GM13976 (cell line): ENCODE measurements around the gene KLF1.
A peak's percentile ranks its signal among the peaks of the same experiment; 100 is the strongest.

ENCODE experiments used
- DNase-seq: peaks from one replicate; pipeline ENCODE4 v3.0.0; 2012; ENCODE audit warnings: low spot score
- in situ Hi-C: fragments of 300-500 bp; cut with MboI; formaldehyde crosslinking; loops from one replicate; pipeline ENCODE4 v1.12.0; 2022; ENCODE audit warnings: low sequenced_read_pairs, mixed read lengths, inconsistent platforms; ENCODE audit not compliant: unreplicated experiment
- TF ChIP-seq, protein P1 (sequence below): IDR thresholded peaks from 2 replicates; pipeline ENCODE4 v1.5.1; 2012; ENCODE audit warnings: borderline replicate concordance, mild to moderate bottlenecking; ENCODE audit not compliant: insufficient read depth; ENCODE audit errors: extremely low read depth, missing control alignments, control extremely low read depth

The KLF1 gene

DNA sequence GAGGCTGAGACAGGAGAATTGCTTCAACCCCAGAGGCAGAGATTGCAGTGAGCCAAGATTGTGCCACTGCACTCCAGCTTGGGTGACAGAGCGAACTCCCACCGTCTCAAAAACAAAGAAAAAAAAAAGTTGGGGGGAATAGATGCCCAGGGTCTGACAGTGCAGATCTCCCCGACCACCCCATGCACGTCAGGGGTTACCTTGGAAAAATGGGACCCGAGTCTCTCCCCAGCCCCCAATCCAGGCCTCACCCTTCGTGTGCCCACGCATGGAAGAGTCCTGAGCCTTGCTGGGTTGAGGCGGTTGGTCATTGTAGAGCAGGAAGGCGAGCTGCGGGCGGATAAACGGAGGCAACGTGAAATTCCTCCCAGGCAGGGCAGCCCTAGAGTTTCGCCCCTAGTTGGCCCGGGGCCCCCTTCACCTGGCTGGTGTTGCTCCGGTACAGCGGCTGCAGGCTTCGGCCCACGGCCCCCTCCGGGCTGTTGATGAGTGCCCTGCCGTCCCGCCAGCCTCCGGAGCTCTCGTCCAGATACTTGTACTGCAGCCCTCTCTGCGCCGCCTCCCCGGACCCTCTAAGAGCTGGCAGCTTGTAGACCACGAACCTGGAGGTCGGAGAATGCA is 6.3 kb downstream of the KLF1 start:
- no peak for DNase-seq
- in situ Hi-C loops: no loop called here
- TF ChIP-seq, protein P1, sequence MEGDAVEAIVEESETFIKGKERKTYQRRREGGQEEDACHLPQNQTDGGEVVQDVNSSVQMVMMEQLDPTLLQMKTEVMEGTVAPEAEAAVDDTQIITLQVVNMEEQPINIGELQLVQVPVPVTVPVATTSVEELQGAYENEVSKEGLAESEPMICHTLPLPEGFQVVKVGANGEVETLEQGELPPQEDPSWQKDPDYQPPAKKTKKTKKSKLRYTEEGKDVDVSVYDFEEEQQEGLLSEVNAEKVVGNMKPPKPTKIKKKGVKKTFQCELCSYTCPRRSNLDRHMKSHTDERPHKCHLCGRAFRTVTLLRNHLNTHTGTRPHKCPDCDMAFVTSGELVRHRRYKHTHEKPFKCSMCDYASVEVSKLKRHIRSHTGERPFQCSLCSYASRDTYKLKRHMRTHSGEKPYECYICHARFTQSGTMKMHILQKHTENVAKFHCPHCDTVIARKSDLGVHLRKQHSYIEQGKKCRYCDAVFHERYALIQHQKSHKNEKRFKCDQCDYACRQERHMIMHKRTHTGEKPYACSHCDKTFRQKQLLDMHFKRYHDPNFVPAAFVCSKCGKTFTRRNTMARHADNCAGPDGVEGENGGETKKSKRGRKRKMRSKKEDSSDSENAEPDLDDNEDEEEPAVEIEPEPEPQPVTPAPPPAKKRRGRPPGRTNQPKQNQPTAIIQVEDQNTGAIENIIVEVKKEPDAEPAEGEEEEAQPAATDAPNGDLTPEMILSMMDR: no peak

DNA sequence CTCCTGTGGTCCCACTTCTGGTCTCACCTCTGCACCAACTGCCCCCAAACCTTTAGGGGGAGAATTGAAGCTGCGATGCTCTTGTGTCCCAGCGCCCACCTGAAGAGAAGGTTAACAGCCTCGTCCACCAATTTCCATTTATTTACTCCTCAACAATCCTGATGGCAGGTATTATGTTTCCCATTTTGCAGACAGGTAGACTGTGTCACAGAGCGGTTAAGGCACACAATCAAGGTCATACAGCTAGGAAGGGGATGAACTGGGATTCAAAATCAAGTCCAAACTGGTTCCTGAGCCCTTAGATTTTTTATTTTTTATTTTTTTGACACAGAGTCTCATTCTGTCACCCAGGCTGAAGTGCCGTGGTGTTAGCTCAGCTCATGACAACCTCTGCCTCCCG is 11.9 kb downstream of the KLF1 start:
- in situ Hi-C loops: no loop called here
- DNase-seq: no peak
- TF ChIP-seq, protein P1: no peak

DNA sequence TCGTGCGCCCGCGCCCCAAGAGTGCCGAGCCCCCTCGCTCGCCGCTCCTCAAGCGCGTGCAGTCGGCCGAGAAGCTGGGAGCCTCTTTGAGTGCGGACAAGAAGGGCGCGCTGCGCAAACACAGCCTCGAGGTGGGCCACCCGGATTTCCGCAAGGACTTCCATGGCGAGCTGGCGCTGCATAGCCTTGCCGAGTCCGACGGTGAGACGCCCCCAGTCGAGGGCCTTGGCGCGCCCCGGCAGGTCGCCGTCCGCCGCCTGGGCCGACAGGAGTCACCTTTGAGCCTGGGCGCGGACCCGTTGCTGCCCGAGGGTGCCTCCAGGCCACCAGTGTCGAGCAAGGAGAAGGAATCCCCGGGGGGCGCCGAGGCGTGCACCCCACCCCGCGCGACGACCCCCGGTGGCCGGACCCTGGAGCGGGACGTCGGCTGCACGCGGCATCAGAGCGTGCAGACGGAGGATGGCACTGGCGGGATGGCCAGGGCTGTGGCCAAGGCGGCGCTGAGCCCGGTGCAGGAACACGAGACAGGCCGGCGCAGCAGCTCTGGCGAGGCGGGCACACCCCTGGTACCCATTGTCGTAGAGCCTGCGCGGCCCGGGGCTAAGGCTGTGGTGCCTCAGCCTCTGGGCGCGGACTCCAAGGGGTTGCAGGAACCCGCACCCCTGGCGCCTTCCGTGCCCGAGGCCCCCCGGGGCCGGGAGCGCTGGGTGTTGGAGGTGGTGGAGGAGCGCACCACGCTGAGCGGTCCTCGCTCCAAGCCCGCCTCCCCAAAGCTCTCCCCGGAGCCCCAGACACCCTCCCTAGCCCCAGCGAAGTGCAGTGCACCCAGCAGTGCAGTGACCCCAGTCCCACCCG is 12.9 kb downstream of the KLF1 start:
- no peak for DNase-seq
- in situ Hi-C loops: no loop called here
- TF ChIP-seq, protein P1: no peak

DNA sequence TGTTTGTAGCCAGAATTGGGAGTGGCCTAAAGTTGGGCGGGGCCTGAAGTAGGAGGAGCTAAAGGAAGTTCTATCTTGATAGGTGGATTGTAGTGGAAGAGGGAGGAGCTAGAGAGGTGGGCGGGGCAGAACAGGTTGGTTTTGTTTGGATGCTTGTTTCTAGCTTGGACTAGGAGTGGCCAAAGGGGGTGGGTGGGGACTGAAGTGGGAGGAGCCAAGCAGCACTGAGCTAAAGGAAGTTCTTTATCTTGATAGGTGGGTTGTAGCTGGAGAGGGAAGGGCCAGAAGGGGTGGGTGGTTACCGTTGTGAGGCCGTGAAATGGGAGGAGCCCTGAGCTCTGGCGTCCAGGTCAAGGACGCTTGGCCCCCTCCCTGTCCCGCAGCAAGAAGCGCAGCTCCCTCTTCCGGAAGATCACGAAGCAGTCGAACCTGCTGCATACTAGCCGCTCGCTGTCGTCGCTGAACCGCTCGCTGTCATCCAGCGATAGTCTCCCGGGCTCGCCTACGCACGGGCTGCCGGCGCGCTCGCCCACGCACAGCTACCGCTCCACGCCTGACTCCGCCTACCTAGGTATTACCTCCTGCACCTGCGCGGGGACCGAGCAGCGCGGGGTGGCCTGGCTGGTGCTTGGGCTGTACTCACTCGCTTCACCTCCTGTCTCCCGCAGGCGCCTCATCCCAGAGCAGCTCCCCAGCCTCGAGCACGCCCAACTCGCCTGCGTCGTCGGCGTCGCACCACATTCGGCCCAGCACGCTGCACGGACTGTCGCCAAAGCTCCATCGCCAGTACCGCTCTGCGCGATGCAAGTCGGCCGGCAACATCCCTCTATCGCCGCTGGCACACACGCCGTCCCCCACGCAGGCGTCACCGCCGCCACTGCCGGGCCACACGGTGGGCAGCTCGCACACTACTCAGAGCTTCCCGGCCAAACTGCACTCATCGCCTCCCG is 13.8 kb downstream of the KLF1 start:
- TF ChIP-seq, protein P1: peak; percentile 2
- DNase-seq: peak; percentile 79
- in situ Hi-C loops: no loop called here

DNA sequence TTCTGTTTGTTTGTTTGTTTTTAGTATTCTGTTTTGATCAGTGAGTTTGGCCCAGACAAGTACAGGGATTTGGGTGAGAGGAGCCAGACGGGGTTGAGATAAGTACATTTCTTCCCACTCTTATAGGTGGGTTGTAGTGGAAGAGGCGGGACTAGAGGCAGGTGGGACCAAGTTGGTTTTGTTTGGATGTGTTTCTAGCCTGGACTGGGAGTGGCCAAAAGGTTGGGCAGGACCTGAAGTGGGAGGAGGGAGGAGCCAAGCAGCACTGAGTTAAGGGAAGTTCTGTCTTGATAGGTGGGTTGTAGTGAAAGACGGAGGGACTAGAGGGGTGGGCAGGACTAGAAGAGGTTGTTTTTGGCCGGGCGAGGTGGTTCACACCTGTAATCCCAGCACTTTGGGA is 14.7 kb downstream of the KLF1 start:
- TF ChIP-seq, protein P1: no peak
- no peak for DNase-seq
- in situ Hi-C loops: no loop called here

DNA sequence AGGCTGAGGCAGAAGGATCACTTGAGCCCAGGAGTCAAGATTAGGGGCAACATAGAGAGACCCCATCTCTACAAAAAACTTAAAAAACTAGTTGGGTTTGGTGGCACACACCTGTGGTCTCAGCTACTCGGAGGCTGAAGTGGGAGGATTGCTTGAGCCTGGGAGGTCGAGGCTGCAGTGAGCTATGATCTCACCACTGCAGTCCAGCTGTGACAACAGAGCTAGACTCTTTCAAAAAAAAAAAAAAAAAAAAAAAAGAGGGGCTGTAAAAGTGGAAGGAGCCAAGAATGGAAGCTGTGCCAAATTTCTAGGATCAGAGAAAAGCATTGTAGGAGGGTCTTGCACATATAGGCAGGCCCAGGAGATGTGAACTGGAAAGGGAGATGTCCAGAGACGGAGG is 15.3 kb downstream of the KLF1 start:
- in situ Hi-C loops: no loop called here
- TF ChIP-seq, protein P1: no peak
- no peak for DNase-seq
